Activated naive CD8-positive, alpha-beta T cell treated with anti-CD3 and anti-CD28 coated beads for 36 hours (primary cell): ENCODE data around the gene BCDIN3D. TPM values are rescaled to one million over a fixed set of nuclear protein-coding genes. Genes with fewer than 3 reads are reported as not detected.

Experiments
- DNase-seq: peaks from one replicate; pipeline ENCODE4 v3.0.0; 2021
- H3K27ac Mint-ChIP-seq: one replicate; pipeline ENCODE4 v1.8.0; 2022; ENCODE audit warnings: mild to moderate bottlenecking, moderate library complexity, mixed read lengths
- H3K27me3 Mint-ChIP-seq: one replicate; pipeline ENCODE4 v1.8.0; 2022; ENCODE audit warnings: mild to moderate bottlenecking, mixed read lengths
- H3K36me3 Mint-ChIP-seq: one replicate; pipeline ENCODE4 v1.8.0; 2021; ENCODE audit warnings: mild to moderate bottlenecking, mixed read lengths
- H3K4me1 Mint-ChIP-seq: one replicate; pipeline ENCODE4 v1.8.0; 2021; ENCODE audit warnings: mixed read lengths
- H3K4me3 Mint-ChIP-seq: one replicate; pipeline ENCODE4 v1.8.0; 2022; ENCODE audit warnings: mild to moderate bottlenecking, moderate library complexity, mixed read lengths
- H3K9me3 Mint-ChIP-seq: one replicate; pipeline ENCODE4 v1.8.0; 2022; ENCODE audit warnings: mixed read lengths
- total RNA-seq, 2 experiments: library from RNA; stranded (reverse); gene quantifications; one replicate each; pipeline ENCODE4 v1.2.3, GENCODE V29; 2021

The BCDIN3D gene
- total RNA-seq, 2 experiments from 2014 or later, result 4.1 to 4.3 TPM

DNA sequence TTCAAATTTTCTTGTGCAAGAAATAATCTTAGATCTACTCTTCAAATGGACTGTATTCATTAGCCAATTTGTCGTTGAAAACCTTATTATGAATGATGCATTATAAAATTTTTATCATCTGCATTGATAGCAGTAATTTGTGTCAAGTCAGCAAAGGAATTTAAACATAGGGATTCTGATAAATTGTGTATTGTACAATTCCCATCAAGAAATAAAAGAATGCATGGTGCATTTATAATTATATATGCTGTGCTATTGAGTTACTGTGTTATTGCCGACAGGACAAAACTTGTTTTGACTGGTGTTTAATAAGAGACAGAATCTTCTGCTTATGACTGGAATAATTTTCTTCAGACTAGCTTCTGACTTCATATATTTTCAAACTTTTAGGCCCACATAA, 3.1 kb upstream of the BCDIN3D start:
- Mint-ChIP-seq H3K27me3 (no peaks in the 10 kb centered on the region), H3K4me3 (no peak overlapping the region), H3K27ac (no peak overlapping the region), H3K9me3 (no peaks in the 10 kb centered on the region), H3K36me3 (no peaks in the 10 kb centered on the region), H3K4me1 (peaks cover 26% of the 10 kb centered on the region)
- DNase-seq, result no peak

DNA sequence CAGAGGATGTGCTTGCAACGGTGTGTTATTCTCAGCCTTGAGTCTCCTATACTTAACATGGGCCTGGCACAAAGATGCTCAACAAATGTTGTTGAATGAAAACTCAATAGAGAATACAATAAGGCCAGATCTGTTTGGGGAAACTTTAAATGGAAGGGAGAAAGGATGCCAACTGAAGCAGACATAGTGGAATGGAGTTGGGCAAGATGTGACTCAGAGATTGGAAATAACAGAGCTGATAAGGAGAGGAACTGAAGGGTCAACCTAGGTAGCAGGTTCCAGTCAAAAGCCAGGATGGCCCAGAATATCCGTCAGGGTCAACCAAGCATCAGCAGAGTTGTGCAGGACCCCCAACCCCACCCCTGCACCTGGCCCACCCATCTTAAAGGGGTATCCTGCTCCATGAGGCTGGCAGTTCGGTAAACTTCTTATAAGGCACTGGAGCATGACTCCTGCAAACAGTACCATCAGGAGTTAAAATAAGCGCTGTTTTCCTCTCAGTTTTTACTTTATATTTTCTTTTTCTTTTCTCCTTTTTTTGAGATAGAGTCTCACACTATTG, 1.1 kb upstream of the BCDIN3D start:
- Mint-ChIP-seq H3K27me3 (no peaks in the 10 kb centered on the region), H3K4me1 (peaks cover 26% of the 10 kb centered on the region), H3K36me3 (no peaks in the 10 kb centered on the region), H3K9me3 (no peaks in the 10 kb centered on the region), H3K27ac (no peak overlapping the region), H3K4me3 (no peak overlapping the region)
- no peak for DNase-seq

DNA sequence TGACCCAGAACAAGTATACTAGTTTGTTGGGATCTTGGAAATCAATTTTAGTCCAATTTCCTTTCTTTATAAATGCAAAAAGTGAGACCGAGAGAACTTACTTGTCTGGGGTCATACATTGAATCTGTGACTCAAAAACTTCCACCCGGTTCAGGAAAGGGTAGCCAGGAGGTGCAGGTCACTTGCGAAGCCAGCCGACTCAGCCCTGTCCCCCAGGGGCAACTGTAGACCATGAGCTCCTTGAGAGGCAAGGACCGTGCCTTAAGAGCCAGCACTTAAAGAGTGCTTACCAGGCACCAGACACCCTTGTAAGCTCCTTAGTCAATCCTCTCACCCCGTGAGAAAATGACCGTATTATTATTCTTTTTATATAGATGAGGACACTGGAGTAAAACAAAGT, 505 bp upstream of the BCDIN3D start:
- DNase-seq, result no peak
- H3K4me1 Mint-ChIP-seq, result peaks cover 28% of the 10 kb centered on the region
- peak overlapping the region; percentile 97 for H3K4me3 Mint-ChIP-seq
- no peaks in the 10 kb centered on the region for H3K36me3 Mint-ChIP-seq
- peak overlapping the region; percentile 96 for H3K27ac Mint-ChIP-seq
- H3K9me3 Mint-ChIP-seq, result no peaks in the 10 kb centered on the region
- H3K27me3 Mint-ChIP-seq, result no peaks in the 10 kb centered on the region

DNA sequence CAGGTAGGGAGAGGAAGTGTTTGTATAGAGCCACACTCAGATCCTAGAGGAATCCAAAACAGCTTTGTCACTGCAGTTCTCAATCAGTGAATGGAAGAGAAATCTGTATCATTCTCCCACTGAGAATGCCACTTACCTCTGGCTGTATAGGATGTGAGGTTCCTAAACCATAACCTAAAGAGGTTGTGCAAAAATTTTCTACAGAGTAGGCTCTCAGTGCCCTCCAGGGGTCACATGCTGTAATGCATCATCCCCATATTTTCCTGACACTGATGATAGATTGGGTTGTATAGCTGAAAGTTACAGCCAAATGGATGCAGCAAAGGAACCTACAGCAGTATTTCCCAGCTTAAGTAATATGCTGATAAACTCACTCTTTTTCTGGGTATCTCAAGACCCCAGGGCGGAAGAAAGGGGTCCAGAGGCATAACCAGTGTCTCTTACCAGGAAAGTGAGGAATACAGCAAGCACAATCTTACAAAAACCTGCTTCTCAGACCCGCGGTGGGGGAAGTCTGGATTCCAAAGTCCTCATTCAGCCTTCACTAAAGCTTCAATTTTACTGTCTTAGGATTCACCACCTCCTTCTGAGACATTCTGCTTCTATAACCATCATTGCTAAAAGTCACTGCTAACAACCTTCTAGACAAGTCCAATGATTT, 3.8 kb downstream of the BCDIN3D start:
- no peak overlapping the region for H3K4me3 Mint-ChIP-seq
- H3K9me3 Mint-ChIP-seq, result no peaks in the 10 kb centered on the region
- peaks cover 21% of the 10 kb centered on the region for H3K4me1 Mint-ChIP-seq
- H3K36me3 Mint-ChIP-seq, result no peaks in the 10 kb centered on the region
- H3K27ac Mint-ChIP-seq, result no peak overlapping the region
- peak; percentile 16 for DNase-seq
- no peaks in the 10 kb centered on the region for H3K27me3 Mint-ChIP-seq

DNA sequence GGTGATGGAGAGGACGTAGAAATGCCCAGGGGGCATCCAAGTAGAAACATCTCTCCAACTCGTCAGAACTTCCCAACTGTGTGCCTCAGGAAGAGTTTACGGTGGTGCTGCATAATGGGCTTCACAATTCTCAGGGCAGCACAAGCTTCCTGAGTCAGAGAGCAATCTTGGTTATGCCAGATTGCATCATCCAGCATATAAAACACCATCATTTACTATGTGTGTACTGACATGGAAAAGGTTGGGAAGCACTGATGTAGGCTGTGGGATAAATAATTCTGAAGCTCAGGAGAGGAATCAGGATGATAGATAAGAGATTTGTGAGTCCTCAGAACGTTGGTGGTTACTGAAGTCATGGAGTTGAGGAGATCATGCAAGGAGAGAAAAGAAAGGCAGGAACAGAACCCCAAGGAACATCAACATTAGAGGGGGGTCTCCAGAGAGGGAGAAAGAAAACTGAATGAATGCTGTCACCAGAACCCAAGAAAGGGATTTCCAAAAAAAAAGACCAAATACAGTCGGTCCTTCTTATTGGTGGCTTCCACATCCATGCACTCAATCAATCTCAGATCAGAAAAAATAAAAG, 10.0 kb downstream of the BCDIN3D start:
- H3K27ac Mint-ChIP-seq, result peak overlapping the region; percentile 64
- no peak for DNase-seq
- H3K4me1 Mint-ChIP-seq, result peaks cover 13% of the 10 kb centered on the region
- no peaks in the 10 kb centered on the region for H3K27me3 Mint-ChIP-seq
- no peaks in the 10 kb centered on the region for H3K36me3 Mint-ChIP-seq
- H3K4me3 Mint-ChIP-seq, result no peak overlapping the region
- no peaks in the 10 kb centered on the region for H3K9me3 Mint-ChIP-seq

DNA sequence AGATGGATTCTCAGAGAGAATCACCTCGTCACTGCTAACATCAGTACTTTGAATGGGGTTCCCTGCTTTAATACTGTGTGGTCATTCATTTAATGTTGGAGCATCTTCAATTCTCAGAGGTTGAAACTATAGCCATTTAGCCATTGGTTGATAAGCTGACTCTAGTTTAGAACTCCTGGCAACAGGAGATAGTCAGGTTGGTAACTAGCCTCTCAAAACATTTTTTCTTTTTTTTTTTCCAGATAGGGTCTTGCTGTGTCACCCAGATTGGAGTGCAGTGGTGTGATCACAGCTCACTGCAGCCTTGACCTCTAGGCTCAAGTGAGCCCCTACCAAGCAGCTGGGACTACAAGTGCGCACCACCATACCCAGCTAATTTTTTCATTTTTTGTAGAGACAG, 11.2 kb downstream of the BCDIN3D start:
- no peaks in the 10 kb centered on the region for H3K27me3 Mint-ChIP-seq
- no peaks in the 10 kb centered on the region for H3K9me3 Mint-ChIP-seq
- no peak overlapping the region for H3K4me3 Mint-ChIP-seq
- H3K36me3 Mint-ChIP-seq, result no peaks in the 10 kb centered on the region
- H3K27ac Mint-ChIP-seq, result no peak overlapping the region
- H3K4me1 Mint-ChIP-seq, result peaks cover 19% of the 10 kb centered on the region
- DNase-seq, result no peak

DNA sequence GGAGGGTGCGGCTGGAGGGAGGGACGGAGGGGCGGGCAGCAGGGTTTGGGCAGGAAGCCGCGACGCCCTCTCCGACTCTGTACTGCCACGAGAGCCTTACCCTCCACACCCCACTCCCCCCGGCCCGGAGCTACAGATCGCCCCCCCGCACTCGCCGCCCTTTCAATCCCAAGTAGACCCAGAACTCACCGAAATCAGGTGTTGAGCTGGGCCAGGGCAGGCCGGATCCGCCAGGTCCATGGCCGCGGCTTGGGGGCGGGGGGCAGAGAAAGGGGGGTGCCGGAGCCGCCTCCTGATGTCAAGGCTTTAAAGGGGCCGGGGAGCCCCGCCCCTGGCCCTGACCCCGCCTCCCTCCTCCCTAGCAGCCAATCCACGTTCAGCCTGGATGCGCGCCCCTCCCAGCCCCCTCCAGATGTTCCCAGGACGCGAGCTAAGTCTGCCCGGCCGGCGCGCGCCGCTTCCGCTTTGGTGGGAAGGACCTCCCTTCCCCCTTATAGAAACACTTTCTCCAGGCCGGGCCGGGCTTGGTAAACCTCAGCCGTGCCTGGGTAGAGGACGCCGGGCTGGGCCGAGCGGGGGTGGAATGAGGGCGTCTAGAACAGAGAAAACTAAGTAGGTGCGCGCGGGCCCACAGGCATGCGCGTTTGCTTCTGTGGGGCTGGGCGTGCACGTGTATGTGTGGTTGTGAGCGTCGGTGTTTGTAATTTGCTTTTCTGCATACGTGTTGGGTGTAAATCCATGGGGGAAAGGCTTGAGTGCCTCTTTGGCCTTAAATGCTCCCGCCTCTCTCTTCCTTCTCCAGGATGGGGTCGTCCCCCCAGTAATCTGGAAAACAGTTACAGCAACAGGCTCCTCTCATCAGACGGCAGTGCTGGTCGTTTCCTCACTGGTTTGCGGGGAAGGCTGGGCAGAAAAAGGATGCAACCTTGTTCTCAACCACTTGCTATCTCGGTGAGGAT, 14.5 kb downstream of the BCDIN3D start, which contains the start of gene NCKAP5L:
TSS of gene NCKAP5L (minus strand) at position 281 of the 959 bp plus-strand sequence. CDS start 24,369 bp downstream, outside the sequence.
- peak within 1 kb of the TSS; percentile 97 for H3K27ac Mint-ChIP-seq
- H3K4me3 Mint-ChIP-seq, result peak within 1 kb of the TSS; percentile 98
- no peaks in the 10 kb centered on the region for H3K36me3 Mint-ChIP-seq
- peaks cover 29% of the 10 kb centered on the region for H3K4me1 Mint-ChIP-seq
- no peaks in the 10 kb centered on the region for H3K27me3 Mint-ChIP-seq
- H3K9me3 Mint-ChIP-seq, result no peaks in the 10 kb centered on the region
- DNase-seq, result peak; percentile 94

DNA sequence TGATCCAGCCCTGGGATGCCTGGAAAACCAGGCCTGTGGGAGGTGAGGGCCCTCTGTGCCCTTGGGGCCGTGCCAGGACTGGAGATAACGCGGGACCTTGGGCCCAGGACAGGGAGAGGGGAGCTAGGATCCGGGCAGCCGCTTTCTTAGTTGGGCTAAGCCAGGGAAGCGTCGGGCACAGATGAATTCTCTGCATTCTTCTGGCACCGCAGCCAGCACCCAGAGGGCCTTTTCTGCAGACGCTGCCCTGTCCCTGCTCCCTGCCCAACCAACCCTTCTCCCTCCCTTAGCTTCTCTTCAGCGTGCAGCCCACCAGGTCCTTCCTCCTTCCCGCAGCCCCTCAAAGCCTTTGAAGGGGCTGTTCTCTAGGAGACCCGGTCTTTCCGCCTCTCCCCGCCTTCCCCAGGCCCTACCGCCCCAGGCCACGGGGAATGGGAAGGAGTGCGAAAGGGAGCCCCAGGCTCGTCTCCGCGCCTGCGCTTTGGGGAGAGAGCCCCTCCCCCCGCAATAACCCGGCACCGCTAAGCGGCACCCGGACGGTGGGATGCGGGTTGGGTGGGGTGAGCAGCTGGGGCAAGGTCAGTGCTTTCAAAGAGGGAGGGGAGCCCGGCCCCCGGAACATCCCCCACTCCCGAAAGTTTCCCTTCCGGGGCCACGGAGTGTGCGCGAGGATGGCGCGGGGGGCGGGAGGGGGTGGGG, 15.4 kb downstream of the BCDIN3D start:
- no peaks in the 10 kb centered on the region for H3K9me3 Mint-ChIP-seq

DNA sequence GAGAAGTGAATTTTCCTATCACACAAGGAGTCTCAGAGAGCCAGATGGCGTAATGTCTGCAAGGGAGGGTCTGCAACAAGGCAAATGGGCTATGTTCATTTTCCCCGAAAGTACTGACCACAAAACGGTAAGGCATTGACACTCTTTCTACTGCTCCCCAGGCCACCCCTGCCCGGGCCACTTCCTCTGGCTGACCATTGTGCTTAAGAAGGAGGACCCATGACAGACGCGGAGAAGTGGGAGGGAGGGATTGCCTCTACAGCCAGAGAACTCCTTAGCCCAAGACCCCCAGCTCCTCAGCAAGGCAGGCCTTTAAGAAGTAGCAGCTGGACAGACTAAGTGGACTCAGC, 15.9 kb downstream of the BCDIN3D start:
- no peak overlapping the region for H3K27ac Mint-ChIP-seq
- H3K4me3 Mint-ChIP-seq, result peak overlapping the region; percentile 98
- DNase-seq, result no peak
- H3K36me3 Mint-ChIP-seq, result peaks cover 4% of the 10 kb centered on the region
- no peaks in the 10 kb centered on the region for H3K27me3 Mint-ChIP-seq
- H3K9me3 Mint-ChIP-seq, result no peaks in the 10 kb centered on the region
- peaks cover 39% of the 10 kb centered on the region for H3K4me1 Mint-ChIP-seq

More for the DNA sequence above, 15.4 kb downstream of the BCDIN3D start:
- Mint-ChIP-seq H3K4me3 (peak overlapping the region; percentile 98), H3K27ac (no peak overlapping the region), H3K27me3 (no peaks in the 10 kb centered on the region), H3K4me1 (peaks cover 36% of the 10 kb centered on the region), H3K36me3 (peaks cover 4% of the 10 kb centered on the region)
- DNase-seq, result peak; percentile 52

DNA sequence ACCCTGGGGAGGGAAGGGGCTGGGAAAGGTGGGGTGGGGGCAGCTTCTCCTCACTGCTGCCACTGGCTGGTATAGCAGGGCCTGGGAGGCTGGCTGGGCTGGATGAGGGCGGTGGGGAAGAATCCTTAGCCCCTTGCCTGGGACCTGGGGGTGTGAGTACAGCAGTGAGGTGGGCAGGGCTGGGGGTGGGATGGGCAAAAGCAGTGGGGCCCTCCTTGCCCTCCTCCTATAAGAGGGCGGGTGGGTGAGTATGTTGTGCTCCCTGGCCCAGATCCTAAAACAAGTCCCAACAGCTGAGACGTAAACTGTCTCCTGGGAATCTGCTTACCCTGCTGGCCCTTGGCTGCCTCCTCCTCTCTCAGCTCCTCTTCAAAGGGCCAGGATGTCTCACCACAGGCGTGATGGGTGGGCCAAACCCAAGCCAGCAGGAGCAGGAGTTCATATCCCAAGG, 16.9 kb downstream of the BCDIN3D start:
- Mint-ChIP-seq H3K27ac (no peak overlapping the region), H3K9me3 (no peaks in the 10 kb centered on the region), H3K36me3 (peaks cover 4% of the 10 kb centered on the region), H3K27me3 (no peaks in the 10 kb centered on the region), H3K4me1 (peaks cover 47% of the 10 kb centered on the region), H3K4me3 (no peak overlapping the region)
- no peak for DNase-seq

DNA sequence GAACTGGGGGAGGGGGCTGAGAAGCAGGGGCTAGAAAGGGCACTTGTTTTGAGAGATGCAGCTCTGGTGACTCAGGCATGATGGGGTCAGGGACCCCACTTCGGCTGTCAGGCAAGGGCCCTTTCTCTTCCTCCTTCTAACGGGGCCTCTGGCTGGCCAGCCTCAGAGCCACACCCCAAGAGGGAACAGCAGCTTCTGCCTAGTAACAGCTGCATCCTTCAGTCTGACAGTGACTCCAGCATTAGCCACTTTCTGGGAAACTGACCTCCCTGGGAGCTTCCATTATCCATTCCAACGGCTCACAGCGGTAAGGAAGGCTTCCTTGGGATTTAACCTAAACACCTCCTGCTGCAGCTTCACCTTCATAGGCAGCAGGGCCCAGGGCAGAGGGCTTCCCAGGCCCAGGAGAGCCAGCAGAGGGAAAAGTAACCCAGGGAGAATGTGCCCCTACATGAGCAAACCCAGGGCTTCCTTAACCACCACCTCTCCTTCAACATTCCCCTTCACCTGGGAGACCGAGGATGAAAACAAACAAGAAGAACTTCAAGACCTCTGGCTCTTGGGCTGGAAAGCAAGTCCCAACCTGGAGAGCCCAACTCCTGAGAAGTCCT, 17.4 kb downstream of the BCDIN3D start:
- Mint-ChIP-seq H3K4me3 (no peak overlapping the region), H3K36me3 (peaks cover 4% of the 10 kb centered on the region), H3K27ac (no peak overlapping the region), H3K27me3 (no peaks in the 10 kb centered on the region), H3K4me1 (peaks cover 49% of the 10 kb centered on the region), H3K9me3 (no peaks in the 10 kb centered on the region)
- DNase-seq, result no peak

DNA sequence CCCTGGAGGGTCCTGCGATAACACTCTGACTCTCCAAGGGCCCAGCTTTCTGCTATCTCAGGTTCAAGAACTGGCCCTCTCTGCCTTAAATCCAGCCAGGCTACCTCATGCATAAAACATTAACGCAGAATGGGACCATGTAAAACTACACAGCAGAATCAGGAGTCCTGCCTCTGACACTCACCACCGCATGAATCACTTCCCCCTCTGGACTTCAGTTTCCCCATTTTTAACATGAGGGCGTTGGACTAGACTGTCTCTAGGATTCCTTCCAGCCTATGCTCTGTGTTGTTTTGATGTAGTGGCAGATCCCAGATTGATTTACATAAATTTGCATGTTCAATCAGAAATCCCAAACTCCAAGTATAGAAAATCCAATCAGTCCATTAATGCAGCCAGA, 18.0 kb downstream of the BCDIN3D start:
- no peaks in the 10 kb centered on the region for H3K9me3 Mint-ChIP-seq
- no peaks in the 10 kb centered on the region for H3K27me3 Mint-ChIP-seq
- H3K36me3 Mint-ChIP-seq, result peaks cover 4% of the 10 kb centered on the region
- no peak overlapping the region for H3K4me3 Mint-ChIP-seq
- no peak for DNase-seq
- peaks cover 48% of the 10 kb centered on the region for H3K4me1 Mint-ChIP-seq
- H3K27ac Mint-ChIP-seq, result no peak overlapping the region

DNA sequence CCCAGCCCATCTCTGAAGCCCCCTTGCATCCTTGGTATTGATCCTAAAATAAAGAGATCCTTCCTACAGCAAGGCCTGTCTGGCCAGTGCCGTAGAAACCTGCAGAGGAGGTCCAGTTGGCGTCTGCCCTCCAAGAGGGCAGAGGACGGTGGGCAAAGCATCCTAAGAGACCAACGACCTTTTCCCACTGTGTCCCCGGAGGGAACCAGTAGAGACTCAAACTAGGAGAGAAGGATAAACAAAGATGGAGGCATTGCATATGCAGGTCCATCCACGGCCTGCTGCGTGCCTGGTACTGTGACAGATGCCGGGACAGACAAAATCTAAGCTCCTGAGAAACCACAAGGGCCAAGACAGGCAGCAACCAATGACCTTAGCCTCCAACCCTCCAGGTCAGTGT, 18.5 kb downstream of the BCDIN3D start:
- Mint-ChIP-seq H3K4me1 (peaks cover 52% of the 10 kb centered on the region), H3K27me3 (no peaks in the 10 kb centered on the region), H3K36me3 (peaks cover 4% of the 10 kb centered on the region), H3K27ac (no peak overlapping the region), H3K4me3 (no peak overlapping the region), H3K9me3 (no peaks in the 10 kb centered on the region)
- no peak for DNase-seq

DNA sequence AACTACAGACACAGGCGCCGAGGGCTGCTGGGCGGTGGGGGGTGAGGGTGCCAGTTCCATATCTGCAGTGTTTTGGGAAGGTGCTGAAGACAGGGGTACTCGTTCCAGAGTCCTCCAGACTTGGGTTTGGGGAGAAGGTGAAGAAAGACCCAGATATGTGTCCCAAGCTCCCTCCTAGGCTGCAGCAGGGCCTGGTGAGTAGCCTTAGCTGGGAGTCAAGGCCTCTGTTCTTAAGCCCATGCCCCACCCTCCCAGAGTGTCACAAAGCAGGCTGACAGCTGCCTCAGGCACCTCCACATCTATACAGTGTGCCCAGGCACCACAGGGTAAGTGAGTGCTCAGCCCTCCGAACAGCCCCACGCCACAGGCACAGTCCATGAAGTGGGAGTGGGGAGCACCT, 19.0 kb downstream of the BCDIN3D start:
- DNase-seq, result no peak
- Mint-ChIP-seq H3K4me1 (peaks cover 47% of the 10 kb centered on the region), H3K27ac (no peak overlapping the region), H3K36me3 (peaks cover 4% of the 10 kb centered on the region), H3K4me3 (no peak overlapping the region), H3K27me3 (no peaks in the 10 kb centered on the region), H3K9me3 (no peaks in the 10 kb centered on the region)
